ENCODE measurements around the gene TEX28. TPM values are rescaled to one million over a fixed set of nuclear protein-coding genes. Genes with fewer than 3 reads are reported as not detected.
"Not testable (repeated sequence)": the region's sequence is repeated elsewhere in the genome, so short reads cannot be mapped to it uniquely, and the experiment has no call there.

TEX28 gene, protein sequence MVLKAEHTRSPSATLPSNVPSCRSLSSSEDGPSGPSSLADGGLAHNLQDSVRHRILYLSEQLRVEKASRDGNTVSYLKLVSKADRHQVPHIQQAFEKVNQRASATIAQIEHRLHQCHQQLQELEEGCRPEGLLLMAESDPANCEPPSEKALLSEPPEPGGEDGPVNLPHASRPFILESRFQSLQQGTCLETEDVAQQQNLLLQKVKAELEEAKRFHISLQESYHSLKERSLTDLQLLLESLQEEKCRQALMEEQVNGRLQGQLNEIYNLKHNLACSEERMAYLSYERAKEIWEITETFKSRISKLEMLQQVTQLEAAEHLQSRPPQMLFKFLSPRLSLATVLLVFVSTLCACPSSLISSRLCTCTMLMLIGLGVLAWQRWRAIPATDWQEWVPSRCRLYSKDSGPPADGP
- not detected in 2 replicates for total RNA-seq (2014; rRNA removed)
- polyA plus RNA-seq (2012), result not detected

GRCh38 chrX:154294791-154295574, at the start of gene TEX28:
Gene TEX28, minus strand, starts transcription at chrX:154295124. Its CDS starts 3,007 bp downstream, at chrX:154292117.
- no peak for DNase-seq (ENCODE audit: low read depth)

DNA sequence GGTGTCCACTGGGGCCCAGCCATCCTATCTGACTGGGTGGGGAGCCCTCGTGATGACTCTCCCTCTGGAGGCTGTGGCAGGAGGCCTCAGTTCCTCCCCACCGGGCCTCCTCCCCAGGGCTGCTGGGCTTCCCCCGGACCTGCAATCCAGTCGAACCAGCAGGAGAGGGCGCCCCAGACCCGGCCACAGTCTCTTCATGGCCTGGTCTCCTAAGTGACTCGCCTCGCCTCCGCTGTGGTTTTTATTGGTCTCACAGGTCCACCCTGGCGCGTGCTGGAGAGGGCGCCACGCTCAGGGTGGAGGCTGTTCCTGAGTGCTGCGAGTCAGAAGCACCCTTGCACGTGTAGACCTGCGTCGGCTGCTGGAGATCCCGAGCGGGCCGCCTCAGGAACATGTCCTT, 48.7 kb upstream of the TEX28 start:
- DNase-seq (ENCODE audit: low read depth), result not testable (repeated sequence)

DNA sequence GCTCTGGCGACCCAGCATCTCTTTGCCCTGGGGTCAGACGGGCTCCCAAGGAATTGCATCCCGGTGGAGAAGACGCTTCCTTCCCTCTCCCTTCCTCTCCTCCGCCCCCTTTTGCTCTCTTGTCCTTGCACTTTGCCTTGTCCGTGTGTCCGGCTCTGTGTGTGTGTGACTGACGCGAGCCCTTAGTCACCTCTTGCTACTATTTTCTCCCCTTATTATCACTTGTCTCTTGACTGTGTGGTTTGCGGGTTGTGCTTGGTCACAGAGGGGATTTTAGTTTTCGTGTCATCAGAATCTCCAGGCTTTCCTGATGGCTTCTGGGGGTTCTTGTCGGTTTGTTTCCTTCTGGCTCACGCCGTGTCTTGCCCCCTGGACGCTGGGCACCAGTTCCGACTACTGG, 48.1 kb upstream of the TEX28 start:
- not testable (repeated sequence) for DNase-seq (ENCODE audit: low read depth)

- DNase-seq (ENCODE audit: low read depth), result not testable (repeated sequence)
These were observed 46.7 kb upstream of the TEX28 start for GRCh38 chrX:154341399-154342298.

DNA sequence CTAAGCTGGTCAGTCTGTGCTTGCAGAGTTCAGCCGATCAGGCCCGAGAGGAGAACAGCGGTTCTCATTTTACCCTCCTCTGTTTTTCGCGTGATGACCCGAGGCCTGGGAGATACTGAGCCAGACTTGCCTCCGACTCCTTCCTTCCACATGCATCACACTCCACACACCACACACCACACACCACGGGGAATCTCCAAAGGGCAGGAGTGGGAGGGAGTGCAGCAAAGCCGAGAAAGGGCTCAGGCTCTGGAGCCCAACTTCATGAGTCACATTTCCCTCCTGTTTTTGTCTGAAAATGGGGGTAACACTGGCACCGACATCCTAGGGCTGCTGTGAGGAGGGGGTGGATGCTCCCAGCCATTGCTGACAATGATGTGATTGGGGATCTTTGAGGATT, 39.6 kb upstream of the TEX28 start:
- no peak for DNase-seq (ENCODE audit: low read depth)

GRCh38 chrX:154333837-154334271, 38.9 kb upstream of the TEX28 start:
- no peak for DNase-seq (ENCODE audit: low read depth)

DNA sequence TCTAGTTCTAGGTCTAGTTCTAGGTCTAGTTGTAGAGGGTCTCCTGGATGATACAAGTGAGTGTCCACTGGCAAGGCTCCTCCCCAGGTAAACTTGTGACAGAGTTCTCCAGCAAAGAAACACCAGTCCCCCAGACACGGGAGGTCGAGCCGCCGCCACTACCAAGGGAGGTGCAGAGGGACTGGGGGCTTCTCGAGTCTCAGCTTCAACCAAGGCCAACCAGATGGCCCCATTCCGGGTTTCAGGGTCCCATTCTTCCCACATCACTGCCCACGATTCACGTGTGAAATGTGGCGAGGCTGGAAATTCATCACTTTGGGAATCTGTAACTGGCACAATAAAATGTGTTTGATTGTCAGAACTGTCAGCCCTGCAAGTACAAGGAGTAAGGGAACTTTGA, 38.2 kb upstream of the TEX28 start:
- DNase-seq (ENCODE audit: low read depth), result no peak

DNA sequence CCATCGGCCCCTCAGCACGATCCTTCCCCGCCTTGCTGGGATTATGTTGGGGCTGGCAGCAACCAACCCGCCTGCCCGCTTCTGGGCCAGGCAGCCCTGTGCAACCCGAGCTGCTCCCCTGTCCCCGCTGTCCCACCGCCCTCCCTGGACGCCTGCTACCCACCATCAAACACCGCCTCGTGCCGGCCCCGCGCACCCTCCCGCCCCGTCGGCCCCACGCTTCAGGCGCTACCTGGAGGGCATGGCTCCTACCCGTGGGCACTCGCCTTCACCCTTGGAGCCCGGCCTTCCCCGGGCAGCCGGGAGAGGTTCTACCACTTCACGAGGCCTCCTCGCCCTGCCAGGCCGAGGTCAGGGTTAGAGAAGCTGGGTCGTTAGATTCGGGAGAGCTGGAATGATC, 37.6 kb upstream of the TEX28 start:
- DNase-seq (ENCODE audit: low read depth), result no peak

DNA sequence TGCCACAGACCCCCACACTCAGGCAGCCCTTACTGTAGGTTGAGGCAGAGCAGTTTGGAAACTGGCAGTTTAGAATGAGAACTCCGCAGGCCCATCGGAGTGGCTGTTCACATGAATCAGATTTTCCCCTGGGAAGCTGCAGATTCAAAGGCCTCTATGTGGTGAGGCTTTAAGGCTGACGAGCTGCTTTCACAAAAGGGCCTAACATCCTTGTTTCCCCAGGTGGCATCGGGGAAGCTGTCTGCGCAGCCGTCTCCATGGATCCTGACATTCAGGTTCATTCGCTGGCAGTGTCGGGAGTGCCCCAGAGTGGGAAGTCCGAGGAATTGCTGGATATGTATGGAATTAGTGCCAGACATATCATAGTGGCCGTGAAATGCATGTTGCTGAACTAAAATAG, 34.4 kb upstream of the TEX28 start:
- no peak for DNase-seq (ENCODE audit: low read depth)

DNA sequence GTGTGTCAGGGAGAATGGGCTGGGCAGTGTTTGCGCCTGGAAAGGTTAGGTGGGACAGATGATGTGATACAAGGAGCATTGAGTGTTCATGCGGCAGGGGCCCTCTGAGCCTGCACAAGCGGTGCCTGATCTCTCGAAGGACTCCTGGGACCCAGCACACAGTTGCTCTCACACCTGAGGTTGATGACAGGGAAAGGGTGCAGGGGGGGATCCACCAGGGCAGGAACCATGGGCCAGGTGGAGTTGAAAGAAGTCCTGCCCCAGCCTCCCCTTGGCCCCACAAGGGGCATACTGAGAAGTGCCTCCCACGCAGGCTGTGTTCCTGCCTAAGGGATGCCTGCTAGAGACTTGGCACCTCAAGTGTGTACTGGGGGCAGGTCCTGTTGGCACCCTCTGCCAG, 33.7 kb upstream of the TEX28 start:
- DNase-seq (ENCODE audit: low read depth), result no peak

DNA sequence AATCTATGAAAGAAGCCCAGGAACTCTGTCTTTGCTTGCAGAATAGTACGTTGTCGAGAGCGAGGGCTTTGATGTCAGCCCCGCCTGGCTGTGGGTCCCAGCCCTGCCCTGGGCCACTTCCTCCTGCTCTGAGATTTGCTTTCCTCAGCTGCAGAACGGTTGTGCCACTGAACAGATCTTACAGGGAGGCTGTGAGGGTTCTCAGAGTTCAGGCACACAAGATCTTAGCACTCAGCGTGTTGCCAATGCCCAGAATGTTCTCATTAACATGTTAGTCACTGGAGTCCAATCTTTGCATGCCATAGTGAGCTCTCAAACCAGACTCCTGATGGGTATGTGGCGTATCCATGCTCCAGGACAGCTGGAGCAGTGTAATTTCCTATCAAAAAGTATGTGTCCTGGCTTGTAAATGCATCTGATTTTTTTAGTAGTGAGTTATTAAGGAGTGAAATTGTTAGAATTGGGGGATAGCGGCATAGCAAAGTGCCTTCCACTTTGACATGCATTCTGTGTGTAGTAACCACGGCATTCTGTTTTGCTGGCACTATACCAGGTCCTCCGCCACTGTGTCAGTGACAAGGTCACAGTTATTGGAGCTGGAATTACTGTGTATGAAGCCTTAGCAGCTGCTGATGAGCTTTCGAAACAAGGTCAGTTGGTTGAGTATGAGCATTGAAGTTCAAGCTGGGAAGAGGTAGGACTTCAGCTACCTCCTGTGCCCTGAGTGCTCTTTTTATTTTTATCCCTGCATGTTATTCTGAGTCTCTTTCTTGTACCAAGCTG, 32.3 kb upstream of the TEX28 start:
- peak; percentile 28 for DNase-seq (ENCODE audit: low read depth)

DNA sequence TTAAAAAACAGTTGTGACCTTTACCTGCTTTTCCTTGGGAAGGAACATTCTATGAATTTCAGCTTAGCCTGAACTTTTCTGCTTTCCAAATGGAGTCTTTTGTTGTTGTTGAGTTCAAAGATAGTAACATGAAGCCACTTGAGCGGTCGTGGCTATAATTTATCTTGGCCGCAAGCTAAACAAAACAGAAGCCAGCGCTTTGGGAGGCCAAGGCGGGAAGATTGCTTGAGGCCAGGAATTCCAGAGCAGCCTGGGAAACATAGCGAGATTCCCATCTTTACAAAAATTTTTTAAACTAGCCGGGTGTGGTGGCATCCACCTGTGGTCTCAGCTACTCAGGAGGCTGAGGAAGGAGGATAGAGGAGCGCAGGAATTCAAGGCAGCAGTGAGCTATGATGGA, 30.6 kb upstream of the TEX28 start:
- DNase-seq (ENCODE audit: low read depth), result no peak

DNA sequence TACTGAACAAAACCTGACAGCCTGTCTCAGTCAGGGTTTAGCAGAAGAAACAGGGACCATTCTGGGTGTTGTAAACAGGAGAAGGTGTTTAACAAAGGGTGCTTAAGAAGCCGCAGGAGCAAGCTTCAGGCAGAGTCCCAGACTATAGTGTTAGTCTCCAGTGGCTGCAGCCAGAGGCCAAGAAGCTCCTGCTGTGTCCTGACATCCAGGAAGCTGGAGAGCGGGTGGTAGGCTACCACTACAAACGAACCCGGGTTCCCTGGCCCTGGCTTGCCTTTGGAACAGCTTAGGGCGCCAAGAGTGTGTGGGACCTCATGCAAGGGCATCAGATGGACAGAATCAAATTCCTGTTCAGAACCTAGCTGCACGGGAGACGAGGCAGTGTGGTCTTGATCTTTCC, 28.6 kb upstream of the TEX28 start:
- no peak for DNase-seq (ENCODE audit: low read depth)

DNA sequence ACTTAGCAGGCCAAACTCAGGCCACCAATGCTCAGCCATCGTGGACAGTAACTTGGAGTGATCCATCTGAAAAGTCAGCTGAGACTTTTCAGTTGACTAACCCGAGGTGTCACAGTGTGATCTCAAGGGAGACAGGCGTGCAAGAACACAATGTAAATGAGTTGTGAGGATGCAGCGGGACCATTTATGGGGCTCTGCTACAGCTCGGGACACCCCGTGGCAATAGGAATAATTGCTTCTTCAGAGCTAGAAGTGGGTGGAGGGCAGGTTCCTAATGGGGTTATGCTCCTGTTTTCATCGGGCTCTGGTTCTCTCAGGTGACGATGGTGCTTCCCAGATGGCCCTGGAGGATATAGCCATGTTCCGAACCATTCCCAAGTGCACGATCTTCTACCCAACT, 28.0 kb upstream of the TEX28 start:
- DNase-seq (ENCODE audit: low read depth), result no peak

DNA sequence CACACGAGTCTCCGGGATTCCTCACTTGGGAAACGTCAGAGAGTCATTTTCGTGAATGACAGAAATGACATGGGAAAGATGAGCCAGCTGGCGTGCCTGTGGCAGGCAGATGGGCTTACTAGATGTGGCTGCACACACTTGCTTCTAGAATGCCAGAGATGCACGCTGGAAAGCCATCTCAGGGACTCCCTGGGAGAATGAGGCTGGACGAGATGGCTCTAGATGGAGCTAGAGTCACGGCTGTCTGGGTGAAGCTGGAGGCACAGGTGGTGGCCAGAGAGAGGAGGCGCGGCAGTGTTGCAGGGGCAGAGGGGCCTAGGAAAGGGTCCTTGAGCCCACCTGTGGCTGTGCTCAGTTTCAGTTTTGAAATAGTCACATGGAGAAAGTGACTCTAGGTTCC, 26.7 kb upstream of the TEX28 start:
- DNase-seq (ENCODE audit: low read depth), result peak; percentile 10

DNA sequence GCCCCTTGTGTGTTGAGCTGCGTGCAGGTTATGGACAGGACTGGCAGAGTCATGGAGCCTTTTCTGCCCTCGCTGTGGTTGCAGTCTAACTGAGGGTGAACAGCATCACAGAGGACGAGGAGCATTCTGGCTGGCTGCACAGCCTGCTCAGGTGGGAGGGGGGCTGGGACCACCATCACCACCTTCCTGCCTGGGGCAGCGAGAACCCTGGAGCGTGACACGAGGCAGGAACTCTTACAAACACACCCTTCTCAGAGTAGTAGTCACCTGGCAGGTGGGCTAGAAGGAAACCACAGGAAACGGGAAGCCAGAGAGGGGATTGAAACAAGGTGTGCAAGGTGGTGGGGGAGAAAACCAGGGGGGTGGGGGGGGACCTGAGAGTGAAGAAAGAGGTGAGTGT, 26.2 kb upstream of the TEX28 start:
- DNase-seq (ENCODE audit: low read depth), result no peak

- DNase-seq (ENCODE audit: low read depth), result no peak
These were observed 25.5 kb upstream of the TEX28 start for GRCh38 chrX:154320406-154320805.

DNA sequence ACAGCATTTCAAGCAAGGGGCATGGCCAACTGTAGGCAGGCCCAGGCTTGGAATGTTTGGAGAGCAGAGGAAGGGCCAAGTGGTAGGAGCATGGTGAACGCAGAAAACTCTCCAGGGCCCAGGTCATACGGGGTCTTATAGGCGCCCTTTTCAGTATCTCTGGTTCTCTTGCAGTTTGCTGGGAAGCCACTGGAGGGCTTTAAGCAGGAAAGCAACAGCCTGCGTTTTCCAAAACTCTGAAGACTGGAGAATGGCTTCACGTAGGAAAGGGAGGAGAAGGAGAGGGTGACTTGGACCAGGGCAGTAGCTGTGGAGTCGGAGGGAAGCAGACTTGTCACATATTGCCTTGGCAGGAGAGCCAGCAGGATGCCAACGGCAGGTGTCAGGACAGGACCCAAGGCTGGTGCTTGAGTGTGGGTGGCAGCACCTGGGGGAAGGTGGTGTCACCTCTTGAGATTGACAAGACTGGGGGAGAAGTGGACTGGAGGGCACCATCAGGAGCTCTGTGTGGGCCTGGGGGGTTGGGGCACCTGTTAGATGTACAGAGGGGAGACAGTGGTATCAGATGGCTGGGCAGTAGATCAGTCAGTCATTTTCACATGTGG, 22.6 kb upstream of the TEX28 start:
- DNase-seq (ENCODE audit: low read depth), result peak; percentile 9

- DNase-seq (ENCODE audit: low read depth), result no peak
These were observed 20.5 kb upstream of the TEX28 start for GRCh38 chrX:154315416-154315815.

GRCh38 chrX:154313147-154313546, 18.2 kb upstream of the TEX28 start:
- no peak for DNase-seq (ENCODE audit: low read depth)

DNA sequence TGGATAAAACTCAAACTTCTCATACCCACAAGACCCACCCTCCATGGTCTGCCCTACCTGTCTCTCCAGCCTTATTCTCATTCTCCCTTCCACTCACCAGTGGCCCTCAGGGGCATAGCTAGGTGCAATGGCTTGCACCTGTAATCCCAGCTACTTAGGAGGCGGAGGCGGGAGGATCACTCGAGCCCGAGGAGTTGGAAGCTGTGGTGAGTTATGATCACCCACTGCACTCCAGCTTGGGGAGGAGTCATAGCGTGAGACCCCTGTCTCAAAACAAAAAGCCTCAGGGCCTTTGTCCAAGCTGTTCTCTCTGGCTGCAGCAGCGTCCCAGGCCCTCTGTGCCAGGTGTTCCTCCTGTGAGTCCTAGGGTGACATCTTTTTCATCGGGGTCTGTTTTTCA, 17.2 kb upstream of the TEX28 start:
- no peak for DNase-seq (ENCODE audit: low read depth)
